Liver (tissue), 9 donors: ENCODE data around the gene CD248. TPM values are rescaled to one million over a fixed set of nuclear protein-coding genes. Genes with fewer than 3 reads are reported as not detected.
A peak's percentile ranks its signal among the peaks of the same experiment; 100 is the strongest.

Experiments
- DNase-seq: peaks from one replicate; pipeline ENCODE4 v3.0.0-alpha.2; 2017; ENCODE audit warnings: low spot score
- H3K27ac ChIP-seq, 2 donors: one replicate each; pipeline ENCODE4 v1.7.0; 2013; ENCODE audit warnings: inconsistent platforms in 2 of 2, low read length in 2 of 2, control low read depth in 1 of 2, low read depth in 1 of 2, mild to moderate bottlenecking in 1 of 2
- H3K27me3 ChIP-seq, 4 donors: one replicate each; pipeline versions ENCODE4 v1.6.1 to v1.7.0; 2013; ENCODE audit warnings: low read length in 3 of 4, inconsistent platforms in 1 of 4, mild to moderate bottlenecking in 1 of 4, moderate library complexity in 1 of 4; ENCODE audit not compliant: control insufficient read depth in 4 of 4, insufficient read depth in 4 of 4
- H3K36me3 ChIP-seq, 4 donors: one replicate each; pipeline versions ENCODE4 v1.6.1 to v1.7.0; 2013; ENCODE audit warnings: low read length in 3 of 4, mild to moderate bottlenecking in 3 of 4, low read depth in 1 of 4, moderate library complexity in 1 of 4; ENCODE audit not compliant: control insufficient read depth in 4 of 4, insufficient read depth in 3 of 4
- H3K4me1 ChIP-seq, 4 donors: one replicate each; pipeline versions ENCODE4 v1.6.1 to v1.7.0; 2013; ENCODE audit warnings: low read length in 3 of 4, mild to moderate bottlenecking in 3 of 4, moderate library complexity in 1 of 4; ENCODE audit not compliant: control insufficient read depth in 4 of 4, insufficient read depth in 4 of 4
- H3K4me3 ChIP-seq, 3 donors: one replicate each; pipeline versions ENCODE4 v1.6.1 to v1.7.0; 2013; ENCODE audit warnings: low read length in 3 of 3, control low read depth in 1 of 3, low read depth in 1 of 3, mild to moderate bottlenecking in 1 of 3
- H3K9ac ChIP-seq, 2 donors: one replicate each; pipeline ENCODE4 v1.7.0; 2013; ENCODE audit warnings: low read length in 2 of 2, mild to moderate bottlenecking in 2 of 2, moderate library complexity in 2 of 2, control low read depth in 1 of 2, low read depth in 1 of 2
- H3K9me3 ChIP-seq, 4 donors: one replicate each; pipeline versions ENCODE4 v1.6.1 to v1.7.0; 2013; ENCODE audit warnings: low read length in 3 of 4; ENCODE audit not compliant: control insufficient read depth in 4 of 4
- ATF3 ChIP-seq: IDR thresholded peaks from 2 replicates; pipeline ENCODE4 v1.6.1; 2016; ENCODE audit warnings: antibody characterized with exemption
- EGR1 ChIP-seq, 2 donors: IDR thresholded peaks; 2 replicates each; pipeline ENCODE4 v1.6.1; 2016 to 2018; ENCODE audit warnings: antibody characterized with exemption in 2 of 2, low read depth in 2 of 2
- FOXA1 ChIP-seq: IDR thresholded peaks from 2 replicates; pipeline ENCODE4 v1.6.1; 2016; ENCODE audit warnings: antibody characterized with exemption
- FOXA2 ChIP-seq: IDR thresholded peaks from 2 replicates; pipeline ENCODE4 v1.6.1; 2016; ENCODE audit warnings: antibody characterized with exemption
- GABPA ChIP-seq, 2 donors: IDR thresholded peaks in 1 of 2; conservative IDR thresholded peaks in 1 of 2; 2 replicates each; pipeline ENCODE4 v1.6.1; 2016; ENCODE audit warnings: antibody characterized with exemption in 2 of 2, mild to moderate bottlenecking in 1 of 2, moderate library complexity in 1 of 2
- HNF4A ChIP-seq, 2 donors: conservative IDR thresholded peaks; 2 replicates each; pipeline ENCODE4 v1.6.1; 2016; ENCODE audit warnings: antibody characterized with exemption in 2 of 2, mild to moderate bottlenecking in 2 of 2
- HNF4G ChIP-seq: IDR thresholded peaks from 2 replicates; pipeline ENCODE4 v1.6.1; 2016; ENCODE audit warnings: antibody characterized with exemption
- JUND ChIP-seq, 2 donors: IDR thresholded peaks; 2 replicates each; pipeline ENCODE4 v1.6.1; 2016; ENCODE audit warnings: antibody characterized with exemption in 2 of 2
- MAX ChIP-seq: IDR thresholded peaks from 2 replicates; pipeline ENCODE4 v1.6.1; 2016; ENCODE audit warnings: antibody characterized with exemption
- NR2F2 ChIP-seq: IDR thresholded peaks from 2 replicates; pipeline ENCODE4 v1.6.1; 2016; ENCODE audit warnings: antibody characterized with exemption
- RAD21 ChIP-seq, 2 donors: IDR thresholded peaks; 2 replicates each; pipeline ENCODE4 v1.6.1; 2016; ENCODE audit warnings: antibody characterized with exemption in 2 of 2, mild to moderate bottlenecking in 2 of 2
- RXRA ChIP-seq, 2 donors: IDR thresholded peaks; 2 replicates each; pipeline ENCODE4 v1.6.1; 2017 to 2018; ENCODE audit warnings: antibody characterized with exemption in 2 of 2, mild to moderate bottlenecking in 1 of 2
- SP1 ChIP-seq: IDR thresholded peaks from 2 replicates; pipeline ENCODE4 v1.6.1; 2018; ENCODE audit warnings: antibody characterized with exemption, mild to moderate bottlenecking
- TAF1 ChIP-seq: conservative IDR thresholded peaks from 2 replicates; pipeline ENCODE4 v1.6.1; 2016; ENCODE audit warnings: antibody characterized with exemption, mild to moderate bottlenecking
- YY1 ChIP-seq: IDR thresholded peaks from 2 replicates; pipeline ENCODE4 v1.6.1; 2016; ENCODE audit warnings: antibody characterized with exemption, mild to moderate bottlenecking
- WGBS: extraction: QIAGEN DNeasy Blood & Tissue Kit; methylation state at CpG from one replicate; pipeline ENCODE4 v1.1.7; 2013; 5-methylcytosine and 5-hydroxymethylcytosine counted together
- polyA plus RNA-seq, 2 donors: library from polyadenylated mRNA; stranded (reverse) in 1 of 2; unstranded in 1 of 2; fragments of 200-250 nt in 1 of 2; fragments of >200 nt in 1 of 2; fragmentation: Nextera tagmentation in 1 of 2; extraction: Ambion mirVana in 1 of 2; gene quantifications; one replicate each; pipeline versions ENCODE4 v1.2.1 to v1.2.3, GENCODE V29; 2013 to 2015
- total RNA-seq, 2 donors: library from RNA; depleted of rRNA; stranded (reverse); fragments of >200 nt; gene quantifications; one replicate each; pipeline ENCODE4 v1.2.3, GENCODE V29; 2014
- TF ChIP-seq, protein P1 (sequence below): IDR thresholded peaks from 2 replicates; pipeline ENCODE4 v1.6.1; 2016; ENCODE audit warnings: antibody characterized with exemption, mild to moderate bottlenecking
- TF ChIP-seq, protein P2 (sequence below): fragments of 150-350 bp; IDR thresholded peaks from 2 replicates; pipeline ENCODE4 v1.5.1; 2017; ENCODE audit warnings: improper control_type of control experiment, low read depth, low read length; ENCODE audit not compliant: missing input control
- donor health status: healthy.
- donor health status: healthy.
- donor health status: healthy.
- donor health status: healthy.
- donor health status: healthy.

Gene CD248
- total and polyA plus RNA-seq, 4 donors = 0.64 to 3.0 (median 1.2) TPM

DNA sequence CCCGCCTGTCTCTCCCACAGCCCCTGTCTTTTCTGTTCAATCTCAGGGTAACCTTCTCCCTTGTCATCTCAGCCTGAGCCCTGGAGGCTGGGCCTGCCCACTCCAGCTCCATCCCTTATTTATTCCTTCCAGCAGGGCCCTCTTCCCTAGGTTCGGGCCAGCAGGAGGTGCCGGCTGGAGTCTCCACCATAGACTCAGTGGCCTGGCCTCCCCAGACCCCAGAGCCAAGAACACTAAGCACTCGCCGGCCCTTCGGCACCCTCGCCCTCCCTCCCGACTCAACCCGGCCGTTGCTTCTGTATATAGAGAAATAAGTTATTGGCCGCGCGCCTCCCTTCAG lies 49.8 kb downstream of the CD248 start:
- DNase-seq = no peak
- peaks cover 0 to 9% (median 4%) of the 10 kb centered on the region in 4 donors for H3K36me3 ChIP-seq
- H3K27ac ChIP-seq = peak overlapping the region; percentile 19 to 53

GRCh38 chr11:66266378-66267038 lies 50.3 kb downstream of the CD248 start:
- WGBS = 90% methylated on average over 20 of the region's 20 CpGs
- Histone ChIP-seq H3K36me3 (peaks cover 0 to 7% (median 0%) of the 10 kb centered on the region in 4 donors), H3K4me3 (no peak overlapping the region), H3K4me1 (peaks cover 4 to 23% (median 17%) of the 10 kb centered on the region in 4 donors), H3K27ac (peak overlapping the region in 1 of 2 donors; percentile 53), H3K9ac (no peak overlapping the region), H3K27me3 (no peaks in the 10 kb centered on the region), H3K9me3 (no peaks in the 10 kb centered on the region)
- DNase-seq = no peak
- TF ChIP-seq FOXA2 = no peak
- no peak for TF ChIP-seq JUND (IDR thresholded peaks at IDR 0.05)
- TF ChIP-seq RAD21 (IDR thresholded peaks at IDR 0.05) = no peak
- TF ChIP-seq ATF3 = no peak
- TF ChIP-seq, protein P1, sequence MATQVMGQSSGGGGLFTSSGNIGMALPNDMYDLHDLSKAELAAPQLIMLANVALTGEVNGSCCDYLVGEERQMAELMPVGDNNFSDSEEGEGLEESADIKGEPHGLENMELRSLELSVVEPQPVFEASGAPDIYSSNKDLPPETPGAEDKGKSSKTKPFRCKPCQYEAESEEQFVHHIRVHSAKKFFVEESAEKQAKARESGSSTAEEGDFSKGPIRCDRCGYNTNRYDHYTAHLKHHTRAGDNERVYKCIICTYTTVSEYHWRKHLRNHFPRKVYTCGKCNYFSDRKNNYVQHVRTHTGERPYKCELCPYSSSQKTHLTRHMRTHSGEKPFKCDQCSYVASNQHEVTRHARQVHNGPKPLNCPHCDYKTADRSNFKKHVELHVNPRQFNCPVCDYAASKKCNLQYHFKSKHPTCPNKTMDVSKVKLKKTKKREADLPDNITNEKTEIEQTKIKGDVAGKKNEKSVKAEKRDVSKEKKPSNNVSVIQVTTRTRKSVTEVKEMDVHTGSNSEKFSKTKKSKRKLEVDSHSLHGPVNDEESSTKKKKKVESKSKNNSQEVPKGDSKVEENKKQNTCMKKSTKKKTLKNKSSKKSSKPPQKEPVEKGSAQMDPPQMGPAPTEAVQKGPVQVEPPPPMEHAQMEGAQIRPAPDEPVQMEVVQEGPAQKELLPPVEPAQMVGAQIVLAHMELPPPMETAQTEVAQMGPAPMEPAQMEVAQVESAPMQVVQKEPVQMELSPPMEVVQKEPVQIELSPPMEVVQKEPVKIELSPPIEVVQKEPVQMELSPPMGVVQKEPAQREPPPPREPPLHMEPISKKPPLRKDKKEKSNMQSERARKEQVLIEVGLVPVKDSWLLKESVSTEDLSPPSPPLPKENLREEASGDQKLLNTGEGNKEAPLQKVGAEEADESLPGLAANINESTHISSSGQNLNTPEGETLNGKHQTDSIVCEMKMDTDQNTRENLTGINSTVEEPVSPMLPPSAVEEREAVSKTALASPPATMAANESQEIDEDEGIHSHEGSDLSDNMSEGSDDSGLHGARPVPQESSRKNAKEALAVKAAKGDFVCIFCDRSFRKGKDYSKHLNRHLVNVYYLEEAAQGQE = no peak
- no peak for TF ChIP-seq TAF1
- no peak for TF ChIP-seq YY1
- no peak for TF ChIP-seq GABPA (IDR thresholded peaks at IDR 0.05 in 1 of 2, conservative IDR thresholded peaks at IDR 0.05 in 1 of 2)
- no peak for TF ChIP-seq EGR1 (IDR thresholded peaks at IDR 0.05; ENCODE audit: low read depth in 2 of 2)
- TF ChIP-seq FOXA1 = no peak
- TF ChIP-seq MAX = no peak
- TF ChIP-seq, protein P2, sequence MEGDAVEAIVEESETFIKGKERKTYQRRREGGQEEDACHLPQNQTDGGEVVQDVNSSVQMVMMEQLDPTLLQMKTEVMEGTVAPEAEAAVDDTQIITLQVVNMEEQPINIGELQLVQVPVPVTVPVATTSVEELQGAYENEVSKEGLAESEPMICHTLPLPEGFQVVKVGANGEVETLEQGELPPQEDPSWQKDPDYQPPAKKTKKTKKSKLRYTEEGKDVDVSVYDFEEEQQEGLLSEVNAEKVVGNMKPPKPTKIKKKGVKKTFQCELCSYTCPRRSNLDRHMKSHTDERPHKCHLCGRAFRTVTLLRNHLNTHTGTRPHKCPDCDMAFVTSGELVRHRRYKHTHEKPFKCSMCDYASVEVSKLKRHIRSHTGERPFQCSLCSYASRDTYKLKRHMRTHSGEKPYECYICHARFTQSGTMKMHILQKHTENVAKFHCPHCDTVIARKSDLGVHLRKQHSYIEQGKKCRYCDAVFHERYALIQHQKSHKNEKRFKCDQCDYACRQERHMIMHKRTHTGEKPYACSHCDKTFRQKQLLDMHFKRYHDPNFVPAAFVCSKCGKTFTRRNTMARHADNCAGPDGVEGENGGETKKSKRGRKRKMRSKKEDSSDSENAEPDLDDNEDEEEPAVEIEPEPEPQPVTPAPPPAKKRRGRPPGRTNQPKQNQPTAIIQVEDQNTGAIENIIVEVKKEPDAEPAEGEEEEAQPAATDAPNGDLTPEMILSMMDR = no peak
- no peak for TF ChIP-seq SP1
- TF ChIP-seq HNF4G = no peak
- TF ChIP-seq RXRA (IDR thresholded peaks at IDR 0.05) = no peak
- no peak for TF ChIP-seq NR2F2
- TF ChIP-seq HNF4A (conservative IDR thresholded peaks at IDR 0.05) = no peak

More for the DNA sequence above, 49.8 kb downstream of the CD248 start:
- no peak overlapping the region for H3K9ac ChIP-seq
- 50% methylated on average over 13 of the region's 13 CpGs for WGBS
- TF ChIP-seq FOXA2 (no peak), HNF4G (no peak), SP1 (no peak), YY1 (no peak), TAF1 (no peak), MAX (no peak), ATF3 (no peak), NR2F2 (no peak)
- TF ChIP-seq, protein P1 = no peak
- peak overlapping the region in 2 of 3 donors; percentile 57 to 59 for H3K4me3 ChIP-seq
- H3K27me3 ChIP-seq = no peaks in the 10 kb centered on the region
- H3K4me1 ChIP-seq = peaks cover 4 to 23% (median 17%) of the 10 kb centered on the region in 4 donors
- H3K9me3 ChIP-seq = no peaks in the 10 kb centered on the region
